Liver (tissue), 9 donors: Measurements from ENCODE around the gene UPK2. TPM values are rescaled to one million over a fixed set of nuclear protein-coding genes. Genes with fewer than 3 reads are reported as not detected.

Experiments used
- DNase-seq: peaks from one replicate; pipeline ENCODE4 v3.0.0-alpha.2; 2017; ENCODE audit warnings: low spot score
- H3K27ac ChIP-seq, 2 donors: one replicate each; pipeline ENCODE4 v1.7.0; 2013; ENCODE audit warnings: inconsistent platforms in 2 of 2, low read length in 2 of 2, control low read depth in 1 of 2, low read depth in 1 of 2, mild to moderate bottlenecking in 1 of 2
- H3K27me3 ChIP-seq, 4 donors: one replicate each; pipeline versions ENCODE4 v1.6.1 to v1.7.0; 2013; ENCODE audit warnings: low read length in 3 of 4, inconsistent platforms in 1 of 4, mild to moderate bottlenecking in 1 of 4, moderate library complexity in 1 of 4; ENCODE audit not compliant: control insufficient read depth in 4 of 4, insufficient read depth in 4 of 4
- H3K36me3 ChIP-seq, 4 donors: one replicate each; pipeline versions ENCODE4 v1.6.1 to v1.7.0; 2013; ENCODE audit warnings: low read length in 3 of 4, mild to moderate bottlenecking in 3 of 4, low read depth in 1 of 4, moderate library complexity in 1 of 4; ENCODE audit not compliant: control insufficient read depth in 4 of 4, insufficient read depth in 3 of 4
- H3K4me1 ChIP-seq, 4 donors: one replicate each; pipeline versions ENCODE4 v1.6.1 to v1.7.0; 2013; ENCODE audit warnings: low read length in 3 of 4, mild to moderate bottlenecking in 3 of 4, moderate library complexity in 1 of 4; ENCODE audit not compliant: control insufficient read depth in 4 of 4, insufficient read depth in 4 of 4
- H3K4me3 ChIP-seq, 3 donors: one replicate each; pipeline versions ENCODE4 v1.6.1 to v1.7.0; 2013; ENCODE audit warnings: low read length in 3 of 3, control low read depth in 1 of 3, low read depth in 1 of 3, mild to moderate bottlenecking in 1 of 3
- H3K9ac ChIP-seq, 2 donors: one replicate each; pipeline ENCODE4 v1.7.0; 2013; ENCODE audit warnings: low read length in 2 of 2, mild to moderate bottlenecking in 2 of 2, moderate library complexity in 2 of 2, control low read depth in 1 of 2, low read depth in 1 of 2
- H3K9me3 ChIP-seq, 4 donors: one replicate each; pipeline versions ENCODE4 v1.6.1 to v1.7.0; 2013; ENCODE audit warnings: low read length in 3 of 4; ENCODE audit not compliant: control insufficient read depth in 4 of 4
- CTCF ChIP-seq: fragments of 150-350 bp; IDR thresholded peaks from 2 replicates; pipeline ENCODE4 v1.5.1; 2017; ENCODE audit warnings: improper control_type of control experiment, low read depth, low read length; ENCODE audit not compliant: missing input control
- EGR1 ChIP-seq, 2 donors: IDR thresholded peaks; 2 replicates each; pipeline ENCODE4 v1.6.1; 2016 to 2018; ENCODE audit warnings: antibody characterized with exemption in 2 of 2, low read depth in 2 of 2
- FOXA2 ChIP-seq: IDR thresholded peaks from 2 replicates; pipeline ENCODE4 v1.6.1; 2016; ENCODE audit warnings: antibody characterized with exemption
- GABPA ChIP-seq, 2 donors: IDR thresholded peaks in 1 of 2; conservative IDR thresholded peaks in 1 of 2; 2 replicates each; pipeline ENCODE4 v1.6.1; 2016; ENCODE audit warnings: antibody characterized with exemption in 2 of 2, mild to moderate bottlenecking in 1 of 2, moderate library complexity in 1 of 2
- HNF4A ChIP-seq, 2 donors: conservative IDR thresholded peaks; 2 replicates each; pipeline ENCODE4 v1.6.1; 2016; ENCODE audit warnings: antibody characterized with exemption in 2 of 2, mild to moderate bottlenecking in 2 of 2
- JUND ChIP-seq, 2 donors: IDR thresholded peaks; 2 replicates each; pipeline ENCODE4 v1.6.1; 2016; ENCODE audit warnings: antibody characterized with exemption in 2 of 2
- RAD21 ChIP-seq, 2 donors: IDR thresholded peaks; 2 replicates each; pipeline ENCODE4 v1.6.1; 2016; ENCODE audit warnings: antibody characterized with exemption in 2 of 2, mild to moderate bottlenecking in 2 of 2
- RXRA ChIP-seq, 2 donors: IDR thresholded peaks; 2 replicates each; pipeline ENCODE4 v1.6.1; 2017 to 2018; ENCODE audit warnings: antibody characterized with exemption in 2 of 2, mild to moderate bottlenecking in 1 of 2
- TAF1 ChIP-seq: conservative IDR thresholded peaks from 2 replicates; pipeline ENCODE4 v1.6.1; 2016; ENCODE audit warnings: antibody characterized with exemption, mild to moderate bottlenecking
- YY1 ChIP-seq: IDR thresholded peaks from 2 replicates; pipeline ENCODE4 v1.6.1; 2016; ENCODE audit warnings: antibody characterized with exemption, mild to moderate bottlenecking
- WGBS: extraction: QIAGEN DNeasy Blood & Tissue Kit; methylation state at CpG from one replicate; pipeline ENCODE4 v1.1.7; 2013; 5-methylcytosine and 5-hydroxymethylcytosine counted together
- polyA plus RNA-seq, 2 donors: library from polyadenylated mRNA; stranded (reverse) in 1 of 2; unstranded in 1 of 2; fragments of 200-250 nt in 1 of 2; fragments of >200 nt in 1 of 2; fragmentation: Nextera tagmentation in 1 of 2; extraction: Ambion mirVana in 1 of 2; gene quantifications; one replicate each; pipeline versions ENCODE4 v1.2.1 to v1.2.3, GENCODE V29; 2013 to 2015
- total RNA-seq, 2 donors: library from RNA; depleted of rRNA; stranded (reverse); fragments of >200 nt; gene quantifications; one replicate each; pipeline ENCODE4 v1.2.3, GENCODE V29; 2014
- TF ChIP-seq, protein P1 (sequence below): IDR thresholded peaks from 2 replicates; pipeline ENCODE4 v1.6.1; 2016; ENCODE audit warnings: antibody characterized with exemption
- TF ChIP-seq, protein P2 (sequence below): IDR thresholded peaks from 2 replicates; pipeline ENCODE4 v1.6.1; 2016; ENCODE audit warnings: antibody characterized with exemption
- donor health status: healthy.
- donor health status: healthy.
- donor health status: healthy.
- donor health status: healthy.
- donor health status: healthy.

The UPK2 gene
- total RNA-seq: not detected
- not detected for polyA plus RNA-seq

- Histone ChIP-seq H3K9me3 (no peaks in the 10 kb centered on the region), H3K27me3 (no peaks in the 10 kb centered on the region), H3K4me1 (no peaks in the 10 kb centered on the region), H3K9ac (no peak within 1 kb of the TSS), H3K36me3 (no peaks in the 10 kb centered on the region), H3K27ac (no peak within 1 kb of the TSS), H3K4me3 (no peak within 1 kb of the TSS)
- DNase-seq: peak; percentile 88
- 6% methylated on average over 7 of the region's 7 CpGs for WGBS
- TF ChIP-seq YY1: no peak
- TF ChIP-seq FOXA2: no peak
- peak; percentile 94 to 99 for TF ChIP-seq RAD21 (IDR thresholded peaks at IDR 0.05)
- no peak for TF ChIP-seq HNF4A (conservative IDR thresholded peaks at IDR 0.05)
- no peak for TF ChIP-seq JUND (IDR thresholded peaks at IDR 0.05)
- TF ChIP-seq, protein P1, sequence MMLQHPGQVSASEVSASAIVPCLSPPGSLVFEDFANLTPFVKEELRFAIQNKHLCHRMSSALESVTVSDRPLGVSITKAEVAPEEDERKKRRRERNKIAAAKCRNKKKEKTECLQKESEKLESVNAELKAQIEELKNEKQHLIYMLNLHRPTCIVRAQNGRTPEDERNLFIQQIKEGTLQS: no peak
- no peak for TF ChIP-seq GABPA (IDR thresholded peaks at IDR 0.05 in 1 of 2, conservative IDR thresholded peaks at IDR 0.05 in 1 of 2)
- TF ChIP-seq RXRA (IDR thresholded peaks at IDR 0.05): peak in 1 of 2 donors; percentile 35
- TF ChIP-seq, protein P2, sequence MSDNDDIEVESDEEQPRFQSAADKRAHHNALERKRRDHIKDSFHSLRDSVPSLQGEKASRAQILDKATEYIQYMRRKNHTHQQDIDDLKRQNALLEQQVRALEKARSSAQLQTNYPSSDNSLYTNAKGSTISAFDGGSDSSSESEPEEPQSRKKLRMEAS: no peak
- peak; percentile 97 for TF ChIP-seq CTCF
- TF ChIP-seq EGR1 (IDR thresholded peaks at IDR 0.05; ENCODE audit: low read depth in 2 of 2): no peak
- no peak for TF ChIP-seq TAF1
These were observed at the start of gene UPK2 for GRCh38 chr11:118956094-118956846. Gene UPK2 (plus strand): TSS chr11:118956298. CDS start chr11:118956351, 53 bp downstream.

- TF ChIP-seq, protein P1: peak; percentile 8
- no peak for TF ChIP-seq FOXA2
- TF ChIP-seq RAD21 (IDR thresholded peaks at IDR 0.05): peak; percentile 99
- no peak for TF ChIP-seq HNF4A (conservative IDR thresholded peaks at IDR 0.05)
- TF ChIP-seq RXRA (IDR thresholded peaks at IDR 0.05): peak in 1 of 2 donors; percentile 44
- TF ChIP-seq CTCF: peak; percentile 97
- TF ChIP-seq, protein P2: no peak
- no peaks in the 10 kb centered on the region for H3K27me3 ChIP-seq
- DNase-seq: peak; percentile 94
- peaks cover 4 to 18% (median 7%) of the 10 kb centered on the region in 4 donors for H3K36me3 ChIP-seq
- no peak overlapping the region for H3K27ac ChIP-seq
- peaks cover 11 to 41% (median 18%) of the 10 kb centered on the region in 4 donors for H3K4me1 ChIP-seq
- 48% methylated on average over 24 of the region's 24 CpGs for WGBS
- H3K9me3 ChIP-seq: no peaks in the 10 kb centered on the region
- H3K9ac ChIP-seq: no peak overlapping the region
- H3K4me3 ChIP-seq: no peak overlapping the region
These were observed 48.8 kb upstream of the UPK2 start for GRCh38 chr11:118907051-118908042.
